ENCODE measurements around the gene ARHGEF25.
"Not testable (repeated sequence)": the region's sequence is repeated elsewhere in the genome, so short reads cannot be mapped to it uniquely, and the experiment has no call there.

ARHGEF25 gene

DNA sequence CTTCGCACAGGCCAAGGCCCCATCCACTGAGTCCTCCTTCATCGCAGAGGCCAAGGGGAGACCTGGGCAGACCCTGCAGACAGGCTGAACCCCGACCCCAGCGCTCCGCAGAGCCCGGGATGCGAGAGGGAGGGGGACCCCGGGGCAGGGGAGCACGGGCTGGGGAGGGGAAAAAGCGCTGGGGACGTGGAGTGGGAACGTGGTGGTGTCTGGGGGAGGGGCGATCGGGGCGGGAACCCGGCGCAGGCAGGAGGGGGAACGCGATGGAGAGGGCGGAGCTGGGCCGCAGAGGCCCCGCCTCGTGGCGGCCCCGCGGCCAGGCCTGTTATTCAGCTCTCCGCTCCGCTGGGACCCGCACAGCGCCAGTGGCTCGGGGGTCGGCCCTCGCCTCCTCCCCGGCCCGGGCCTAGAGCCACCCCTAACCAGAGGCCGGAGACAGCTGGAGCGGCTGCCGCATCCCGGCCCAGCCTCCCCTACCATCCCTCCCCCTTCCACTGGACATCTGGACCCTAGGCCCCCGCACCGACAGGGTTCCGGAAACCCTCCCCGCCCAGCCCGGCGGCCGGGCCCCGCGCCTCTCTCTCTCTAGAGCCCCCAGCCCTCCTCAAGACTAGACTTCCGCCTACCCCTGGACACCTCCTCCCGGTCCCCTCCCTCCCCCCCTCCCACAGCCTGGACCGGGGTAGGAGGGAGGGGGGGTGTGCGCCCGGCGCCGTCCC is at the start of gene ARHGEF25:
ARHGEF25 (plus strand) TSS at position 328 of the 719 bp plus-strand sequence. CDS start 460 bp downstream, outside the sequence.
- DNase-seq = no peak

GRCh38 chr12:57563358-57563757 is 47.9 kb upstream of the ARHGEF25 start:
- no peak for DNase-seq

GRCh38 chr12:57564178-57564740 is 47.0 kb upstream of the ARHGEF25 start:
- no peak for DNase-seq

- DNase-seq = no peak
Observed at GRCh38 chr12:57568838-57569237, 42.4 kb upstream of the ARHGEF25 start.

GRCh38 chr12:57569858-57570257 is 41.4 kb upstream of the ARHGEF25 start:
- no peak for DNase-seq

GRCh38 chr12:57570438-57570837 is 40.8 kb upstream of the ARHGEF25 start:
- not testable (repeated sequence) for DNase-seq

GRCh38 chr12:57571926-57572762 is 39.1 kb upstream of the ARHGEF25 start:
- no peak for DNase-seq

DNA sequence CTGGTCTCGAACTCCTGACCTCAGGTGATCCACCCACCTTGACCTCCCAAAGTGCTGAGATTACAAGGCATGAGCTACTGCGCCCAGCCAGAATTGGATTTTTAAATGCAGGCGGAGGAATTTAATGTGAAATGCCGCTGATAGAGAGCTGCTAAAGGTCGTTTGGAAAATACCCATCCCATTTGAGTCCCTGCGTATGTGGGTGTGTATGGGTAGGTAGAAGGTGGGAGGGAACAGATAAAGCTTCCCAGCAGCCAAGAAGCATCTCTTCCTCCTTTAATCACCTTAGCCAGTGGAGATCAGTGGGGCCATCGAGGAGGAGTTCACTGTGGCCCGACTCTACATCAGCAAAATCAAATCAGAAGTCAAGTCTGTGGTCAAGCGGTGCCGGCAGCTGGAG is 36.4 kb upstream of the ARHGEF25 start:
- no peak for DNase-seq

- no peak for DNase-seq
Observed at GRCh38 chr12:57575771-57576612, 35.2 kb upstream of the ARHGEF25 start.

DNA sequence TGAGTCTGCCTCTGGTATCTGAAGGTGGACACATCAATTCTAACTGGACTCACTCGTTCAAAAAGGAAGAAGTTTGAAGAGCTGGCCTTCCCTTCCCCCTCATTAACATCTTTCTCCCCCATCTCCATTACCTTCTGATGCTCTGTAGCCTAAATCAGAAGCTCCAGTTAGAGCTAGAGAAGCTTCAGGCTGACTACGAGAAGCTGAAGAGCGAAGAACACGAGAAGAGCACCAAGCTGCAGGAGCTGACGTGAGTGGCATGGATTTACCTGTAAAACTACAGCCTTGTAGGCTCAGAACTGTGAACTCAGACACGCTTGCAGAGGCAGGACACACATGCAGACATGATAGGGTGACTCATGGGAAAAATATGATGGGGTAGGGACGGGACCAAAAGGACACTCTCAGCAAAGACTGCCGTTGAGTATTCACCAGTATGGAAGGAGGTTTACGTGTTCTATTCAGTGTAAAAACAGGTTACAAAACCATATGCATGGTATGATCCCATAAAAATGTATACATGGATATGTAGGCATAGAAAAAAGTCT is 34.5 kb upstream of the ARHGEF25 start:
- no peak for DNase-seq

DNA sequence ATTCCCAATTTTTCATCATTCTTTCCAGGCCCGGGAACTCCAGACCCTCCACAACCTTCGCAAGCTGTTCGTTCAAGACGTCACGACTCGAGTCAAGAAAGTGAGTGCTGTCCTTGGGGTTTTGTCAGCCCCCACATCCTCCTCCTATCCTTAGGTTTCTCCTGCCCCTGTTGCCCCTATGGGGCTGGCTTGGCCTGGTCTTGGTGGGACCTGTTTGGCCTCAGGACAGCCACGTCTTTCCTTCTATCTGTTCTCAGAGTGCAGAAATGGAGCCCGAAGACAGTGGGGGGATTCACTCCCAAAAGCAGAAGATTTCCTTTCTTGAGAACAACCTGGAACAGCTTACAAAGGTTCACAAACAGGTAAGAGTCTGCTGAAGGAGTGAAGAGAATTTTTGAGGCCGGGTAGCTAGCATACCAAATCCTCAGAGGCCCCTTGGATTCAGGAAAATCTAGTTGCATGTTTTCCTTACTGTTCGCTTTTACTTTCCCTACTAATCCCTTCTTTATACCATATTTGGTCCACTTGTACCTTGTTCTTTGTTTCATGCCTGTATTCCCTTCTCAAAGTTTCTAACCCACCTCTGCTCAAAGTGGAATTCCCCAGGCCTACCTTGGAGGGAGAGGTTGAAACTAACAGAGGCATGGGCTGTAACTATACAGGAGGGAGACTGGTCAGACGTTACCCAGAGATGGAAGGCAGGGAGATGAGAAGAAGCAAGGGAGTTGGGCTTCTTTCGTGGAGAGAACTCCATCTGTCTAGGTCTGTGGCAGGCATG is 33.1 kb upstream of the ARHGEF25 start:
- DNase-seq = no peak

- DNase-seq = no peak
Observed at GRCh38 chr12:57579011-57579410, 32.2 kb upstream of the ARHGEF25 start.

DNA sequence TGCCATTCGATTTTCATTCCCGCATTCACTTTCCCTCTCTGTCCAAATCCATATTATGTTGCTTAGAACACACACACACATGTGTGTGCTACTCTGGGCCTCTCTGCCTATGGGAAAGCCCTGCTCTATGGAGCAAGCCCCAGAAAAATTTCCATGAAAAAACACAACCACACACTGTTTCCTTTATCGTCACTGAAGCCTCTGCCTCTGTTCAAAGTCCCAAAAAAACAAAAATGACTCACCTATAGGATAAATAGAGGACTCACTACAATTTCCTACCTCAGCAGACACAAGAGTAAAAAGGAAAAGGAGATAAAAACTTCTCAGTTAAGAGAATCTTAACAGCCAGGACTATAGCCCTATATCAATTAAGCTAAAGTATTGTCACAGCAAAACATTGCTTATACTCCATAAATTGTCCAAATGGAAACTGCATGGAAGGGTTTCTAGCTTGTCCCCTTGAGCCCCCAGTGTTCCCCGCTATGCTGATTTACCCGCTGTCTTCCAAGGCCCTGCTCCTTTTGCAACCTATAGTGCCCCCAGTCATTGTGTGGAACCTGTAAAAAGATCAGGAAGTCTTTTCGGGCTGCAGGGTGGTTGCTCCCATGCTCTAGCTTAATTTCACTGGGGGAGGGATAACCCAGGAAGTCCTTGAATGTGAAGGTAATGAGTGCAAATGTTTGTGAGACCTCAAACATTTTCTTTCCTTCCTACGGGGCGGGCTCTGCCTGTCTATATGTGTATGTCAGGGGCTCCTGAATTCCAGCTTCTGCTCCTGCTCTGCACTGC is 31.4 kb upstream of the ARHGEF25 start:
- no peak for DNase-seq

GRCh38 chr12:57580466-57580795 is 30.8 kb upstream of the ARHGEF25 start:
- DNase-seq = no peak

- no peak for DNase-seq
Observed at GRCh38 chr12:57581802-57582201, 29.4 kb upstream of the ARHGEF25 start.

DNA sequence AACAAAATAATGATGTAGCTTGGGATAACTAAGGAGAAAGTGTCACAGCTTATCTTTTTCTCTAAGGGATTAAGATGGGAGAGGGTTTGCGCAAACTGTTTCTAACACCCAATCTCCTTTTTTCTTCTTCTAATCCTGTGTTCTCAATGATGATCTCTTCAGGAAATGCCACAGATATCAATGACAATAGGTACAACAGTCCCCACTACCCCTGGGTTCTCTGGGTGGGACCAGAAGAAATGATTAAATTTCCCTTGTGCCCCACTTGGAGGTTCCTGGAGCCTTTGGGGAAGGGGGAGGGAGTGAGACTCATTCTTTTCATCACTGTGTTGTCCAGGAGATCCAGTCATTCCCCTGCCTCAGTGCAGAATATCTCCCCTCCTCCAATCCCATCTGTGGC is 28.8 kb upstream of the ARHGEF25 start:
- DNase-seq = no peak

GRCh38 chr12:57583008-57583831 is 28.0 kb upstream of the ARHGEF25 start:
- DNase-seq = peak; percentile 45

DNA sequence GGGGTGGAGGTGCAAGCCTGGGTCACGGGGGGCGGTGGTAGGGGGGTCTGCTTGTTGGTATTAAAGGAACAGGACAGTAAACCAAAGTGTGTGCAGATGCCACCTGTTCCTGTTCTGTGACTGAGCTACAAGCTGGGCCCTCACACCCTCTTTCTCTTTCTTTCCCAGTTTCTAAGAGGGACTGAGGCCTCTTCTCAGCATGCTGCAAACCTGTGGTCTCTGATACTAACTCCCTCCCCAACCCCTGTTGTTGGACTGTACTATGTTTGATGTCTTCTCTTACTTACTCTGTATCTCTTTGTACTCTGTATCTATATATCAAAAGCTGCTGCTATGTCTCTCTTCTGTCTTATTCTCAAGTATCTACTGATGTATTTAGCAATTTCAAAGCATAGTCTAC is 27.2 kb upstream of the ARHGEF25 start:
- DNase-seq = no peak

DNA sequence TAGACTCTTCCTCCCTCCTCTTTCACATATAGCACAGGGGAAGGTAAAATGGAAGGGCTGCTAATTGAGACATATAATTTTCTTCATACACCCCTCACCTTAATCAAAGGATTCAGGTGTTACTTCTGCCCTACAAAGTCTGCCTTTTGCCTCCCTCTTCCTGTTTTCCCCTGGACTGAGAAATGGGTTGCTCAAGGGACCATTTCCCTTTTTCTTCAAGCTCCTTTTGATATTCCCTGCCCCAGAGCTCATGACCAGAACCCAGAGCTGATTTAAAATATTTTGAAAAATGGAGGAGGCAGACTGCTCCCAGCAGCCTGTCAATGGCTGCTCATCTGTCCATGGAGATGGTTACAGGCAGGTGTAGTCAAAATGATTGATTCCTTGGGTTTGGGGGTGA is 26.5 kb upstream of the ARHGEF25 start:
- DNase-seq = no peak

- no peak for DNase-seq
Observed at GRCh38 chr12:57585156-57585555, 26.1 kb upstream of the ARHGEF25 start.

Data from NCI-H187 treated with DMSO at 0.1 percent for 48 hours (cell line).